IPS-18a (cell line): Measurements from ENCODE around the gene DNM3.

Experiments
- H3K27ac ChIP-seq: one replicate; pipeline ENCODE4 v1.5.1; 2013; ENCODE audit warnings: low read length
- H3K27me3 ChIP-seq: one replicate; pipeline ENCODE4 v1.6.1; 2013; ENCODE audit warnings: mild to moderate bottlenecking, low read length; ENCODE audit not compliant: control insufficient read depth, insufficient read depth
- H3K36me3 ChIP-seq: one replicate; pipeline ENCODE4 v1.6.1; 2013; ENCODE audit warnings: low read depth, low read length; ENCODE audit not compliant: control insufficient read depth
- H3K4me1 ChIP-seq: one replicate; pipeline ENCODE4 v1.6.1; 2013; ENCODE audit warnings: low read depth, low read length; ENCODE audit not compliant: control insufficient read depth
- H3K4me3 ChIP-seq: one replicate; pipeline ENCODE4 v1.5.1; 2013; ENCODE audit warnings: low read length
- H3K9ac ChIP-seq: one replicate; pipeline ENCODE4 v1.6.1; 2013; ENCODE audit warnings: mild to moderate bottlenecking, low read length, moderate library complexity
- H3K9me3 ChIP-seq: one replicate; pipeline ENCODE4 v1.6.1; 2013; ENCODE audit warnings: low read depth, low read length; ENCODE audit not compliant: control insufficient read depth

The DNM3 gene

GRCh38 chr1:171877701-171878100, 36.4 kb downstream of the DNM3 start:
- Histone ChIP-seq H3K36me3 (no peaks in the 10 kb centered on the region), H3K27ac (no peak overlapping the region), H3K9me3 (no peaks in the 10 kb centered on the region), H3K4me1 (peaks cover 4% of the 10 kb centered on the region), H3K4me3 (no peak overlapping the region), H3K9ac (no peak overlapping the region), H3K27me3 (no peaks in the 10 kb centered on the region)

GRCh38 chr1:171879556-171879955, 38.3 kb downstream of the DNM3 start:
- Histone ChIP-seq H3K36me3 (no peaks in the 10 kb centered on the region), H3K27me3 (no peaks in the 10 kb centered on the region), H3K27ac (no peak overlapping the region), H3K4me1 (peaks cover 4% of the 10 kb centered on the region), H3K9ac (no peak overlapping the region), H3K9me3 (no peaks in the 10 kb centered on the region), H3K4me3 (no peak overlapping the region)

- no peak overlapping the region for H3K27ac ChIP-seq
- H3K9me3 ChIP-seq = no peaks in the 10 kb centered on the region
- H3K9ac ChIP-seq = no peak overlapping the region
- H3K4me3 ChIP-seq = no peak overlapping the region
- H3K36me3 ChIP-seq = no peaks in the 10 kb centered on the region
- peaks cover 4% of the 10 kb centered on the region for H3K4me1 ChIP-seq
- no peaks in the 10 kb centered on the region for H3K27me3 ChIP-seq
Measured at GRCh38 chr1:171881442-171881841, 40.1 kb downstream of the DNM3 start.

- Histone ChIP-seq H3K9me3 (no peaks in the 10 kb centered on the region), H3K27me3 (no peaks in the 10 kb centered on the region), H3K27ac (no peak overlapping the region), H3K4me1 (peaks cover 4% of the 10 kb centered on the region), H3K9ac (no peak overlapping the region), H3K36me3 (no peaks in the 10 kb centered on the region), H3K4me3 (no peak overlapping the region)
Measured at GRCh38 chr1:171883849-171884248, 42.6 kb downstream of the DNM3 start.

- no peak overlapping the region for H3K27ac ChIP-seq
- H3K9ac ChIP-seq = no peak overlapping the region
- H3K4me1 ChIP-seq = peaks cover 4% of the 10 kb centered on the region
- H3K36me3 ChIP-seq = no peaks in the 10 kb centered on the region
- H3K27me3 ChIP-seq = no peaks in the 10 kb centered on the region
- no peaks in the 10 kb centered on the region for H3K9me3 ChIP-seq
- H3K4me3 ChIP-seq = no peak overlapping the region
Measured at GRCh38 chr1:171884475-171884874, 43.2 kb downstream of the DNM3 start.

- H3K9ac ChIP-seq = no peak overlapping the region
- H3K4me1 ChIP-seq = no peaks in the 10 kb centered on the region
- H3K27ac ChIP-seq = no peak overlapping the region
- no peaks in the 10 kb centered on the region for H3K36me3 ChIP-seq
- H3K27me3 ChIP-seq = no peaks in the 10 kb centered on the region
- H3K9me3 ChIP-seq = no peaks in the 10 kb centered on the region
- H3K4me3 ChIP-seq = no peak overlapping the region
Measured at GRCh38 chr1:171890131-171890530, 48.8 kb downstream of the DNM3 start.

- Histone ChIP-seq H3K4me3 (no peak overlapping the region), H3K9me3 (no peaks in the 10 kb centered on the region), H3K36me3 (no peaks in the 10 kb centered on the region), H3K27me3 (no peaks in the 10 kb centered on the region), H3K4me1 (peaks cover 10% of the 10 kb centered on the region), H3K27ac (no peak overlapping the region), H3K9ac (no peak overlapping the region)
Measured at GRCh38 chr1:171896936-171897703, 55.8 kb downstream of the DNM3 start.

GRCh38 chr1:171898941-171899340, 57.6 kb downstream of the DNM3 start:
- H3K27ac ChIP-seq = peak overlapping the region; percentile 38
- H3K4me1 ChIP-seq = peaks cover 10% of the 10 kb centered on the region
- H3K9ac ChIP-seq = peak overlapping the region; percentile 1
- H3K9me3 ChIP-seq = no peaks in the 10 kb centered on the region
- no peaks in the 10 kb centered on the region for H3K27me3 ChIP-seq
- no peak overlapping the region for H3K4me3 ChIP-seq
- no peaks in the 10 kb centered on the region for H3K36me3 ChIP-seq

GRCh38 chr1:171899838-171900237, 58.5 kb downstream of the DNM3 start:
- no peaks in the 10 kb centered on the region for H3K36me3 ChIP-seq
- peaks cover 10% of the 10 kb centered on the region for H3K4me1 ChIP-seq
- H3K27ac ChIP-seq = no peak overlapping the region

GRCh38 chr1:171901245-171901644, 59.9 kb downstream of the DNM3 start:
- Histone ChIP-seq H3K27ac (no peak overlapping the region), H3K4me3 (no peak overlapping the region), H3K9me3 (no peaks in the 10 kb centered on the region), H3K9ac (no peak overlapping the region), H3K36me3 (no peaks in the 10 kb centered on the region), H3K4me1 (peaks cover 10% of the 10 kb centered on the region), H3K27me3 (no peaks in the 10 kb centered on the region)

More at GRCh38 chr1:171899838-171900237, 58.5 kb downstream of the DNM3 start:
- no peaks in the 10 kb centered on the region for H3K27me3 ChIP-seq
- H3K4me3 ChIP-seq = no peak overlapping the region
- no peak overlapping the region for H3K9ac ChIP-seq
- H3K9me3 ChIP-seq = no peaks in the 10 kb centered on the region

- Histone ChIP-seq H3K9me3 (no peaks in the 10 kb centered on the region), H3K36me3 (no peaks in the 10 kb centered on the region), H3K4me3 (no peak overlapping the region), H3K9ac (no peak overlapping the region), H3K27me3 (no peaks in the 10 kb centered on the region), H3K27ac (no peak overlapping the region), H3K4me1 (peaks cover 10% of the 10 kb centered on the region)
Measured at GRCh38 chr1:171902527-171902926, 61.2 kb downstream of the DNM3 start.

GRCh38 chr1:171904778-171905450, 63.6 kb downstream of the DNM3 start:
- Histone ChIP-seq H3K9me3 (no peaks in the 10 kb centered on the region), H3K27me3 (no peaks in the 10 kb centered on the region), H3K36me3 (no peaks in the 10 kb centered on the region), H3K4me3 (no peak overlapping the region), H3K4me1 (peaks cover 7% of the 10 kb centered on the region), H3K27ac (no peak overlapping the region), H3K9ac (no peak overlapping the region)
